DND-41 (cell line): ENCODE measurements around the gene COX6A2.

Experiments used
- ATAC-seq: fragments of 200-7000 bp; cut with Tn5 transposase; 3 replicates; pipeline ENCODE4 v1.9.1; 2021; ENCODE audit warnings: low read depth; ENCODE audit not compliant: insufficient read depth
- DNase-seq: peaks from one replicate; pipeline ENCODE4 v3.0.0-alpha.2; 2020
- H2AFZ ChIP-seq: 2 replicates; pipeline ENCODE4 v1.6.0; 2012; ENCODE audit warnings: low read depth, low read length
- H3K27ac ChIP-seq: 2 replicates; pipeline ENCODE4 v1.5.1; 2012; ENCODE audit warnings: low read length, inconsistent platforms
- H3K27me3 ChIP-seq: fragments of 200-600 bp; sonication (generic); 2 replicates; pipeline ENCODE4 v1.6.0; 2012; ENCODE audit warnings: low read length, mild to moderate bottlenecking, inconsistent platforms; ENCODE audit not compliant: insufficient read depth, poor library complexity
- H3K36me3 ChIP-seq: 2 replicates; pipeline ENCODE4 v1.5.1; 2012; ENCODE audit warnings: low read length, inconsistent platforms; ENCODE audit not compliant: insufficient read depth
- H3K4me1 ChIP-seq: 2 replicates; pipeline ENCODE4 v1.5.1; 2012; ENCODE audit warnings: mild to moderate bottlenecking, low read length; ENCODE audit not compliant: insufficient read depth
- H3K4me2 ChIP-seq: 2 replicates; pipeline ENCODE4 v1.6.0; 2012; ENCODE audit warnings: mild to moderate bottlenecking, moderate library complexity, low read length, inconsistent platforms; ENCODE audit not compliant: insufficient read depth
- H3K4me3 ChIP-seq, 2 experiments: fragments of 200-600 bp in 1 of 2; shearing (Covaris generic) in 1 of 2; 2 replicates each; pipeline ENCODE4 v1.5.1; 2012 to 2016; ENCODE audit warnings: inconsistent platforms in 2 of 2, low read length in 2 of 2, mild to moderate bottlenecking in 2 of 2, low read depth in 1 of 2, moderate library complexity in 1 of 2
- H3K79me2 ChIP-seq: 2 replicates; pipeline ENCODE4 v1.6.0; 2012; ENCODE audit warnings: low read length, inconsistent platforms; ENCODE audit not compliant: insufficient read depth
- H3K9ac ChIP-seq: 2 replicates; pipeline ENCODE4 v1.6.0; 2012; ENCODE audit warnings: low read depth, mild to moderate bottlenecking, inconsistent platforms, low read length, moderate library complexity
- H3K9me3 ChIP-seq: 2 replicates; pipeline ENCODE4 v1.5.1; 2012; ENCODE audit warnings: low read length, moderate library complexity, mild to moderate bottlenecking, inconsistent platforms; ENCODE audit not compliant: insufficient read depth, severe bottlenecking
- H4K20me1 ChIP-seq: 2 replicates; pipeline ENCODE4 v1.6.0; 2012; ENCODE audit warnings: low read length; ENCODE audit not compliant: insufficient read depth
- EZH2 ChIP-seq: IDR thresholded peaks from 3 replicates; pipeline ENCODE4 v1.6.1; 2012; ENCODE audit warnings: borderline replicate concordance, low read depth, mild to moderate bottlenecking, moderate library complexity, low read length, inconsistent platforms; ENCODE audit not compliant: severe bottlenecking
- TF ChIP-seq, protein P1 (sequence below): IDR thresholded peaks from 2 replicates; pipeline ENCODE4 v1.5.1; 2012; ENCODE audit warnings: borderline replicate concordance, low read length, moderate library complexity, mild to moderate bottlenecking; ENCODE audit not compliant: poor library complexity, severe bottlenecking; ENCODE audit errors: extremely low read depth

COX6A2 gene

GRCh38 chr16:31401436-31401835 lies 26.7 kb downstream of the COX6A2 start:
- no peak for ATAC-seq
- Histone ChIP-seq H3K27ac (no peak overlapping the region), H3K27me3 (no peaks in the 10 kb centered on the region), H3K9me3 (no peaks in the 10 kb centered on the region), H3K9ac (no peak overlapping the region), H3K79me2 (no peaks in the 10 kb centered on the region), H3K4me1 (no peaks in the 10 kb centered on the region), H3K4me3 (no peak overlapping the region), H3K36me3 (no peaks in the 10 kb centered on the region), H3K4me2 (no peak overlapping the region), H2AFZ (no peak overlapping the region), H4K20me1 (no peaks in the 10 kb centered on the region)
- no peak for DNase-seq
- no peak for TF ChIP-seq EZH2
- TF ChIP-seq, protein P1, sequence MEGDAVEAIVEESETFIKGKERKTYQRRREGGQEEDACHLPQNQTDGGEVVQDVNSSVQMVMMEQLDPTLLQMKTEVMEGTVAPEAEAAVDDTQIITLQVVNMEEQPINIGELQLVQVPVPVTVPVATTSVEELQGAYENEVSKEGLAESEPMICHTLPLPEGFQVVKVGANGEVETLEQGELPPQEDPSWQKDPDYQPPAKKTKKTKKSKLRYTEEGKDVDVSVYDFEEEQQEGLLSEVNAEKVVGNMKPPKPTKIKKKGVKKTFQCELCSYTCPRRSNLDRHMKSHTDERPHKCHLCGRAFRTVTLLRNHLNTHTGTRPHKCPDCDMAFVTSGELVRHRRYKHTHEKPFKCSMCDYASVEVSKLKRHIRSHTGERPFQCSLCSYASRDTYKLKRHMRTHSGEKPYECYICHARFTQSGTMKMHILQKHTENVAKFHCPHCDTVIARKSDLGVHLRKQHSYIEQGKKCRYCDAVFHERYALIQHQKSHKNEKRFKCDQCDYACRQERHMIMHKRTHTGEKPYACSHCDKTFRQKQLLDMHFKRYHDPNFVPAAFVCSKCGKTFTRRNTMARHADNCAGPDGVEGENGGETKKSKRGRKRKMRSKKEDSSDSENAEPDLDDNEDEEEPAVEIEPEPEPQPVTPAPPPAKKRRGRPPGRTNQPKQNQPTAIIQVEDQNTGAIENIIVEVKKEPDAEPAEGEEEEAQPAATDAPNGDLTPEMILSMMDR: no peak

GRCh38 chr16:31400191-31400590 lies 28.0 kb downstream of the COX6A2 start:
- Histone ChIP-seq H3K36me3 (no peaks in the 10 kb centered on the region), H3K79me2 (no peaks in the 10 kb centered on the region), H2AFZ (no peak overlapping the region), H3K9me3 (no peaks in the 10 kb centered on the region), H3K4me3 (no peak overlapping the region), H3K27me3 (no peaks in the 10 kb centered on the region), H3K9ac (no peak overlapping the region), H3K27ac (no peak overlapping the region), H3K4me2 (no peak overlapping the region), H3K4me1 (no peaks in the 10 kb centered on the region), H4K20me1 (no peaks in the 10 kb centered on the region)
- ATAC-seq (peak; percentile 63), DNase-seq (peak; percentile 32)
- TF ChIP-seq, protein P1: no peak
- TF ChIP-seq EZH2: no peak

- Histone ChIP-seq H2AFZ (no peak overlapping the region), H3K27me3 (no peaks in the 10 kb centered on the region), H3K79me2 (no peaks in the 10 kb centered on the region), H3K36me3 (no peaks in the 10 kb centered on the region), H3K9ac (no peak overlapping the region), H4K20me1 (no peaks in the 10 kb centered on the region), H3K4me2 (no peak overlapping the region), H3K27ac (no peak overlapping the region), H3K4me1 (no peaks in the 10 kb centered on the region), H3K4me3 (no peak overlapping the region), H3K9me3 (no peaks in the 10 kb centered on the region)
- no peak for DNase-seq
- TF ChIP-seq, protein P1: no peak
- TF ChIP-seq EZH2: no peak
- ATAC-seq: no peak
These were observed 30.5 kb downstream of the COX6A2 start for GRCh38 chr16:31397701-31398100.

- DNase-seq: no peak
- Histone ChIP-seq H3K36me3 (no peaks in the 10 kb centered on the region), H4K20me1 (no peaks in the 10 kb centered on the region), H2AFZ (no peak overlapping the region), H3K4me1 (no peaks in the 10 kb centered on the region), H3K4me2 (no peak overlapping the region), H3K27me3 (no peaks in the 10 kb centered on the region), H3K79me2 (no peaks in the 10 kb centered on the region), H3K4me3 (no peak overlapping the region), H3K9me3 (no peaks in the 10 kb centered on the region), H3K9ac (no peak overlapping the region), H3K27ac (no peak overlapping the region)
- no peak for ATAC-seq
- TF ChIP-seq EZH2: no peak
- TF ChIP-seq, protein P1: no peak
These were observed 31.0 kb downstream of the COX6A2 start for GRCh38 chr16:31397096-31397660.
